ENCODE data around the gene PDZD8. TPM values are rescaled to one million over a fixed set of nuclear protein-coding genes. Genes with fewer than 3 reads are reported as not detected.

The PDZD8 gene
- total RNA-seq, 1 donor from 2014 or later: 13.2 TPM

DNA sequence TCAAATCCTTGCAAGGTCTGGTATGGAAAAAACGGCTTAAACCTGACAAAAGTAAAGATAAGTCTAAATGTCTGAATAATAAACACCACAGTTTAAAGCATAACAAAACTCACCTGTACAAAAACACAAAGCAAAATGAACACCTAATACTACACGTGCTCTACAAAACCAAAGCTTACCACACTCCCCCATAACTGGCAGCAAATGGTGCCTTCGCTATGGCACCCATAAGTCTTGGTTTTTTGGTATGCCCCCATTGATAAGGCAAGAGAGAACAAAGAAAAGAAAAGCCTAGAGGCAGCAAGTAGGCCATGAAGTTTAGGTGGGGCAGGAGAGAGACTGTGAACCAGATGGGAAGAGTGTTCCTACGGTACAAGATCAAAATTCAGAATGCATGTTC lies 34.2 kb downstream of the PDZD8 start:
- no peaks in the 10 kb centered on the region for H3K27me3 Mint-ChIP-seq
- no peak for ATAC-seq (ENCODE audit: low read depth)

DNA sequence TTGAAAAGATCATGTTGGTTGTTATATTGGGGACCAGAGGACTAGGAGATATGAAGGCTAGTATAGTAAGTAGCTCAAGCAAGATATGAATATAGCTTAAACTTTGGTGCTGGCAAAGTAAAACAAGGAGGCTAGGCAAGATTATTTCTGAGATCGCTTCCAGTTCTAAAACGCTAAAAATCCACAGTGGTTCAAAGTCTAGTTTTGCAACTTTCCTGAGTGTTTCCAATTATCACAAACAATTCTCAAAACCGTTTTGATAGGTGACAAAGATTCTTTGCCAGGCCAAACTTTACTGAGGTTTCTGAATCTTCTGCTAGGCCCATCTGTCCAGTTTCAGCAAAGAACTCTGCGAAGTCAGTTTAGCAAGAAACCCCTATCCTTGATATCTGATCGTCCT lies 35.3 kb downstream of the PDZD8 start:
- no peak for DNase-seq
- ATAC-seq (ENCODE audit: low read depth): no peak
- ChIA-PET POLR2A (no interaction called here), CTCF (no interaction called here)
- TF ChIP-seq, protein P1, sequence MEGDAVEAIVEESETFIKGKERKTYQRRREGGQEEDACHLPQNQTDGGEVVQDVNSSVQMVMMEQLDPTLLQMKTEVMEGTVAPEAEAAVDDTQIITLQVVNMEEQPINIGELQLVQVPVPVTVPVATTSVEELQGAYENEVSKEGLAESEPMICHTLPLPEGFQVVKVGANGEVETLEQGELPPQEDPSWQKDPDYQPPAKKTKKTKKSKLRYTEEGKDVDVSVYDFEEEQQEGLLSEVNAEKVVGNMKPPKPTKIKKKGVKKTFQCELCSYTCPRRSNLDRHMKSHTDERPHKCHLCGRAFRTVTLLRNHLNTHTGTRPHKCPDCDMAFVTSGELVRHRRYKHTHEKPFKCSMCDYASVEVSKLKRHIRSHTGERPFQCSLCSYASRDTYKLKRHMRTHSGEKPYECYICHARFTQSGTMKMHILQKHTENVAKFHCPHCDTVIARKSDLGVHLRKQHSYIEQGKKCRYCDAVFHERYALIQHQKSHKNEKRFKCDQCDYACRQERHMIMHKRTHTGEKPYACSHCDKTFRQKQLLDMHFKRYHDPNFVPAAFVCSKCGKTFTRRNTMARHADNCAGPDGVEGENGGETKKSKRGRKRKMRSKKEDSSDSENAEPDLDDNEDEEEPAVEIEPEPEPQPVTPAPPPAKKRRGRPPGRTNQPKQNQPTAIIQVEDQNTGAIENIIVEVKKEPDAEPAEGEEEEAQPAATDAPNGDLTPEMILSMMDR (IDR thresholded peaks at IDR 0.05): no peak
- Mint-ChIP-seq H3K4me1 (peaks cover 17% of the 10 kb centered on the region), H3K27ac (no peak overlapping the region), H3K4me3 (no peak overlapping the region), H3K9me3 (peaks cover 8% of the 10 kb centered on the region), H3K27me3 (no peaks in the 10 kb centered on the region), H3K36me3 (ENCODE audit: low read depth) (peaks cover 41% of the 10 kb centered on the region)
- intact Hi-C loops (cut with micrococcal nuclease): no loop called here

More for the DNA sequence above, 34.2 kb downstream of the PDZD8 start:
- H3K27ac Mint-ChIP-seq: no peak overlapping the region
- TF ChIP-seq, protein P1 (IDR thresholded peaks at IDR 0.05): no peak
- no peak overlapping the region for H3K4me3 Mint-ChIP-seq
- CTCF ChIA-PET: no interaction called here
- intact Hi-C loops (cut with micrococcal nuclease): no loop called here
- no peaks in the 10 kb centered on the region for H3K9me3 Mint-ChIP-seq
- POLR2A ChIA-PET: no interaction called here
- DNase-seq: no peak
- peaks cover 30% of the 10 kb centered on the region for H3K36me3 Mint-ChIP-seq (ENCODE audit: low read depth)
- peaks cover 26% of the 10 kb centered on the region for H3K4me1 Mint-ChIP-seq

DNA sequence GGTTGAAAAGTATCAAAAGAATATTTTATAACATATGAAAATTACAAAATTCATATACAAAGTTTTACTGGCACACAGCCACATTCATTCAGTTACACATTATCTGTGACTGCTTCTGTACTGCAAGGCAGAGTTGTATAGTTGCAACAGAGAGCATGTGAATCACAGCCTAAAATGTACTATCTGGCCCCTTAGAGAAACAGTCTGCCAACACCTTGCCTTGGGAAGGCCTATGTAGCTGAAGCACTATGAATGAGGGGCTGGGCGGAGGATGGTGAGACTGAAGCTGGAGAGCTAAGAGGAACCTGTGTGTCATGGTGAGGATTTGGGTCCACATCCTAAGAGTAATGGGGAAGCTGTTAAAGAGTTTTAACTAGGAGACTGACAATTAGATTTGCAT lies 35.7 kb downstream of the PDZD8 start:
- Mint-ChIP-seq H3K4me3 (no peak overlapping the region), H3K9me3 (peaks cover 11% of the 10 kb centered on the region), H3K36me3 (ENCODE audit: low read depth) (peaks cover 45% of the 10 kb centered on the region), H3K27me3 (no peaks in the 10 kb centered on the region), H3K27ac (no peak overlapping the region), H3K4me1 (peaks cover 15% of the 10 kb centered on the region)
- ChIA-PET CTCF (no interaction called here), POLR2A (no interaction called here)
- TF ChIP-seq, protein P1 (IDR thresholded peaks at IDR 0.05): no peak
- intact Hi-C loops (cut with micrococcal nuclease): no loop called here
- DNase-seq: no peak
- no peak for ATAC-seq (ENCODE audit: low read depth)

DNA sequence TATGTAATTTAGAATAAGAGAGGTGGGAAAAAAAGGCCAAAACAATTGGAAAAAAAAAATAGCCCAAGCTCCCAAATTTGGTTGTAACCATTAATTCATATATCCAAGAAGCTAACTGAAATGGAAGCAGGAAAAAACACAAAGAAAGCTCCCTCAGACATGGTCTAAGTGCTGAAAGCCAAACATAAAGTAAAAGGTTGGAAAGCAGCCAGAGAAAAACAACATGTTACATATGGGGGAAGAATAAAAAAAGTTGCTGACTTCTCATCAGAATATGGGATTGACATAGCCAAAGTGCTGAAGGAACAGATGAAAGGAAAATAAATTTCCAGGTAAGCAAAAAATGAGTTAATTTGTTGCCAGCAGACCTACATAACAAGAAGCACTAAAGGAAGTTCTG lies 40.3 kb downstream of the PDZD8 start:
- no peak overlapping the region for H3K4me3 Mint-ChIP-seq
- ChIA-PET CTCF (no interaction called here), POLR2A (no interaction called here)
- DNase-seq (no peak), ATAC-seq (ENCODE audit: low read depth) (no peak)
- H3K27me3 Mint-ChIP-seq: no peaks in the 10 kb centered on the region
- no peaks in the 10 kb centered on the region for H3K4me1 Mint-ChIP-seq
- peaks cover 58% of the 10 kb centered on the region for H3K36me3 Mint-ChIP-seq (ENCODE audit: low read depth)
- TF ChIP-seq, protein P1 (IDR thresholded peaks at IDR 0.05): no peak
- no peak overlapping the region for H3K27ac Mint-ChIP-seq
- intact Hi-C loops (cut with micrococcal nuclease): no loop called here
- peaks cover 18% of the 10 kb centered on the region for H3K9me3 Mint-ChIP-seq

DNA sequence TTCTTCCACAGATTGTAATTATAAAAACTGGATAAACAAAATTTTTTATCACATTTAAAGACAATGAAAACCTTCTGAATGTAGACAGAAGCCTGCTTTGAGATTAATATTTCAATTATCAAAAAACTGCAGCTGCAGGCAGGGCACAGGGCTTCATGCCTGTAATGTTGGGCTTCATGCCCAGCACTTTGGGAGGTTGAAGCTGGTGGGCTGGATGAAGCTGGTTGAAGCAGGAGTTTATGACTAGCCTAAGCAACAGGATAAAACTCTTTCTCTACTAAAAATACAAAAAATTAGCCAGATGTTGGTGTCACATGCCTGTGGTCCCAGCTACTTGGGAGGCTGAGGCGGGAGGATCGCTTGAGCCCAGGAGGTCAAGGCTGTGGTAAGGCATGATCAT lies 41.2 kb downstream of the PDZD8 start:
- POLR2A ChIA-PET: no interaction called here

More for the DNA sequence above, 41.2 kb downstream of the PDZD8 start:
- Mint-ChIP-seq H3K4me1 (no peaks in the 10 kb centered on the region), H3K9me3 (peaks cover 18% of the 10 kb centered on the region), H3K4me3 (no peak overlapping the region), H3K27ac (no peak overlapping the region), H3K27me3 (no peaks in the 10 kb centered on the region), H3K36me3 (ENCODE audit: low read depth) (peaks cover 59% of the 10 kb centered on the region)
- ATAC-seq (ENCODE audit: low read depth): no peak
- intact Hi-C loops (cut with micrococcal nuclease): no loop called here
- TF ChIP-seq, protein P1 (IDR thresholded peaks at IDR 0.05): no peak
- CTCF ChIA-PET: no interaction called here
- no peak for DNase-seq
